NCI-H345 treated with DMSO at 0.1 percent for 48 hours (cell line): ENCODE measurements around the gene EXOC4.

Experiments
- DNase-seq: peaks from one replicate; lab custom pipeline; 2025; ENCODE audit not compliant: unreplicated experiment; lab: John Stamatoyannopoulos, UW

EXOC4 gene

DNA sequence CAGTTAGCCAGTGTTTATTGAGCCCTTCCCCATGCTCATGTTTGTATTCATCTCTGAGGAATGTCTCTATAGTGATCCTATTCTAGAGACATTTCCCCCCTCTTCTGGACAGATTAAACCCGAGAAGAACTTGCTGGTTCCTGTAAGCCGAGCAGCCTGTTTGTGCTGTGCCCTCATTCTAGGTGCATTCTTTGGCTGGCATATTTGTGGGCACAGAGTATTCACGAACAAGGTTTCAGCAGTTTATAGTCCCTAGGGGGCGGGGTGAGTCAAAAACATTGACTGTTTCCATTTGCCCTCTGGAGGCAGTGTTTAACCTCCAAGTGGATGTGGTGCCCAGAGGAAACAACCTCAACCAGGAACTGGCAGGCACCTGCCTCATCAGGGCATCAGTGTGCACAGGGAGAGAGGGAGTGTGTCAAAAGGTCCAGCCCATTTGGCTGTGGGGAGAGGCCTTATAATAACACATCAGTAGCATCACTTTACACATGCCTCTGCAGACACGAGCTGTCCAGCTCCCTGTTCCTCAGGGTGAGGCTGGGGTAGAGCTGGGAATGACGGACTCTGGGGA lies 600.9 kb downstream of the EXOC4 start:
- no peak for DNase-seq

DNA sequence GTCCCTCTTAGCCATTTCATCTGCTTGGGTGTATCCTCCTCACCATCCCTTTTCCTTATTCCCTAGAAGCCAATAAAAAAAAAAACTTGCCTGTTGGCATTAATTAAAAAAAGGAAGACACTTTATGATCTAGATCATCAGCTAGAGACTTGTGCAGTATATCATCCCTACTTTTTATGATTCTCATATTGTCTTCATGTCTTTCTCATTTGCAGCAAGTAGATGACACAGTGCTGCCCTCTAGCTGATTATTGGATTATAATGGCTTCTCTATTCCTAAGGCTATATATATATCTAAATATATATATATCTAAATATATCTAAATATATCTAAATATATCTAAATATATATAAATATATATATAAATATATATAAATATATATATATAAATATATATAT lies 601.9 kb downstream of the EXOC4 start:
- peak; percentile 60 for DNase-seq

DNA sequence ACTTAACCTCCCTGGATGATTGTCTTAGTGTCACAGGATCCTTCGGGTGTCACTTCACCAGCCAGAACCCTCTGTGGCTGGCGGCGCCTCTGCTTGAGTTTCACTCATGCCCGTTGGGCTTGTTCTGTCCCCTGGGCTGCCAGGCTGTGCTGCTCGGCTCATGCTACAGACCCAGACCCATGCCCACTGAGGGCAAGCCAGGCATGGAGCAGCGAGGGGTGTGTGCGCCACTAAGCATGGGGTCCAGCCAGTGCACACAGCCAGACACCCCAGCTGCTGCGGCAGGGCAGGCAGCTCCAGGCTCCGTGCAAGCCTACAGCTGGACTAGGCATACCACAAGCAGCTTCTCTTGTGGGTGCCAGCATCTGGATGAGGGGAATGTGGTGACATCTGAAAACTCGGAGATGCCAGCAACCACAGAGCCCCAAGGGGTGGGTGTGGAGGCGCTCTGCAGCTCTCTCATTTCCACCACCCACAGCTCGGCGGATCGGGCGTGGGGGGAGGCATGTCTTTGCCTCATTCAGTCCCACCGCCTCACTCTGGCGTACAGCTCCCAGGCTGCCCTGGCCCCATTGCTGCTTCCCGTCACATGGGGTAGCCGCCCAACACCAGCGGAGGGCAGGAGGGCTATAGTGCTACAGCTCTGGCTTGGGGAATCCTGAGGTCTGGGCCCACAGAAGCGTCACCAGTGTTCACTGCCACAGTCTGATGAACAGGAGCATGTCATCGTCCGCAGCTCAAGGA lies 604.7 kb downstream of the EXOC4 start:
- no peak for DNase-seq

DNA sequence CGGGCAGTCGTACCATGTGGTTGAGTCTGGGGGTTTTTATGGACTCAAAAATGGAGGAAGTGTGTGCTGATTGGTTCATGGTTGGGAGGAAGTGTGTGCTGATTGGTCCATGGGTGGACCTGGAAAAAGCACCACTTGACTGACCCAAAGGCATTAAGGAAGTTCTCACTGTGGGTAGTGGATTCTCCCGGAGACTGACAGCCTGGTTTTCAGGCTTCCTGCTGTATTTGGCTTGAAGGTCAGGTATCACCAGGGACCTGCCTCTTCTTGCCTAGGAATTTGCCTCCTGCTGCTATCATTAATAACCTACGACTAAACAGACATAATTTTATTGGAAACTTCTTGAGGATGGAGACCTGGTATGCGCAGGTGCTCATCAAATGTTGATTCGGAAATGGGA lies 605.4 kb downstream of the EXOC4 start:
- DNase-seq: no peak

DNA sequence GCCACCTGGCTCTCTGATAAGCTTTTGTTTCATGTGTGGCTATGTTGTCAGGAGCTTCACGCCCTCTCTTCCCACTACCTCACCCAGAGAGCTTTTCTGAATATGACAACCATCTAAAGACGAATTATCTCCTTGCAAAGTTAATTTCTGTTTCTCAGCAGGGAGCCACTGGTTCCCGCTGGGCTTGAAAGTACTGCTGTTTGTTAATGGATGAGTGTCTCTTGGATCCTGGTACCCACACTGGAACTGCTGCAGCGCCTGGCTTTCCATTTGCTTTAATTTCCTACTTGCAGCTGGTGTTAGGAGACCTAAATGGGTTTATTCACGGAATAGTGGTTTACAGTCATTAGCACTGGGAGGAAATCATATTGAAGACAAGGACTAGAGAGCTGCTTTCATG lies 606.4 kb downstream of the EXOC4 start:
- peak; percentile 97 for DNase-seq

DNA sequence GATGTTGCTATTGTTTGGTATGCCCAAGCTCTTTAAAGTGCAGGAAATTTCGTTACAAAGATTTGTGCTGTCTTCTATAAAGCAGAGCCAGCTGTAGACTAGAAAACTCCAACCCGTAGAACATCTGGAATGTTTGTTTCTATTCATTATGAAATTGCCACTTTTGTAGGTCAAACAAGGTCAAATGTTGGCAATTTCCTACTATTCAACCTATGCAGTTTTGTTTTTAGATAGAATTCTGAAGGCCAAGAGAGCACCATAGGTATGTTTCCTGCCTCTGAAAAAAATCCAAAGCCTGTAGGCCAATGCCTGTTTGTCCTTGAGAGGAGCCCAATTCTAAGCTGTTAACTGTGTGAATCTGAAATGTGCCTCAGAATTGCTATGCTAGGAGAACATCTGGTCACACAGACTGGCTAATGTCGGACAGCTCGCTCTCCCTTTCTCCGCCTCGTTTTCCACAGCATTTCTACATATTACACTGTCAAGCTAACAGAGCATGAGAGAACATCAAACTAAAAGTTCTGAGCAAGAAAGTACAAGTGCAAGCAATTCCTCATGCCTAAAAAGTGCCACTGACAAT lies 607.1 kb downstream of the EXOC4 start:
- DNase-seq: no peak

GRCh38 chr7:133860628-133861335 lies 607.9 kb downstream of the EXOC4 start:
- no peak for DNase-seq

- no peak for DNase-seq
Measured at GRCh38 chr7:133861876-133862275, 609.0 kb downstream of the EXOC4 start.

GRCh38 chr7:133863362-133864061 lies 610.6 kb downstream of the EXOC4 start:
- peak; percentile 49 for DNase-seq

- DNase-seq: no peak
Measured at GRCh38 chr7:133869556-133869955, 616.7 kb downstream of the EXOC4 start.

DNA sequence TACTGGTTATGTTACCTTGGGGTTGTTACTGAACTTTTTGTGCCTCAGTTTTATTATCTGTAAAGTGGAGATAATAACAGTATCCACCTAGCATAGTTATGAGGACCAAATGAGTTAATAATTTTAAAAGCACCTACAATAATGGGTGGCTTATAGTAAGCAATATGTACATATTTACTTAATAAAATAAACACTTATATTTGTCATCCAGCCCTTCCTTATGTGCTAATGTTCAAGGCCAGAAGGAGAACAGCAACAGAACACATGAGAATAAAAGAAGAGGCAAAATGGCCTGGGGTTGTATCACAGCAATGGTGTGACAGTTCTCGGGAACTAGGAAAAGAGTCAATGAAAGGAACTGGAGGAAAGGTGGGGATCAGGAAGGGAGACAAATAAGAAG lies 618.9 kb downstream of the EXOC4 start:
- DNase-seq: no peak

DNA sequence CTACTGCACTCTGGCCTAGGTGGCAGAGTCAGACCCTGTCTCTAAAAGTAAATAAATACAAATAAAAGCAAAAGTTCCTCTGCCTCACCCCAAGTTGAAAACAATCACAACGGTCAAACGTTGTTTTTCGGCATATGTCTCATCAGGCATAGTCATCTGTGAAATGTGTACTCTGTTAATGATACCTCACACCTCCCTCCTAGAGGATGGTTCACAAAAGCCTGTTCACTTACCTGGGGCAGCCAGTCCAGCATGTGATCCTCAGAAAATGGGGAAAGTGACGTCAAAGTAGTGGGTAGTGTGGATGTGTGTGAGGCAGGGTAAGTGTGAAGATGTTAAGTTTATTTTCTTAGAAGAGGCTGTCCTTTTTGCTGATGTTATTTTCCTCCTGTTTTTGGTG lies 620.3 kb downstream of the EXOC4 start:
- DNase-seq: no peak

GRCh38 chr7:133873631-133874030 lies 620.8 kb downstream of the EXOC4 start:
- DNase-seq: no peak

GRCh38 chr7:133883591-133883990 lies 630.7 kb downstream of the EXOC4 start:
- no peak for DNase-seq

GRCh38 chr7:133885213-133885612 lies 632.3 kb downstream of the EXOC4 start:
- no peak for DNase-seq

GRCh38 chr7:133886086-133886485 lies 633.2 kb downstream of the EXOC4 start:
- DNase-seq: no peak

GRCh38 chr7:133886797-133887196 lies 633.9 kb downstream of the EXOC4 start:
- no peak for DNase-seq

DNA sequence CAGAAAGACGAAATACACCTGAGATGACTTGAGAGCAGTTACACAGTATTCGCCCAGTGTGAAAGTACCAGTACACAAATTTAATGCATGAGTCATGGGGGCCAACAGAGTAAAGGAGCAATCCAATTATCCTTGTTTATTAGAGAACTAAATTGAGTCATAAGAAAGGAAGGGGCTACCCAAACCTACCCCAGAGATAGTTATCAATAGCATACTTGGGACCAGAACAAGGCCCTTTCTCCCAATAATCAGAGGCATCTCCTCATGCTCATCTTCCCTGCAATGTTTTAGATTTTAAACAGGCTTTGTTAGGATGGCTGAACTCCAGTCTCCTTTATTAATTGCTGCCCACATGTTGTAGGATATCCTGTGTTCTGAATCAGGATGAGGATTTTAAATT lies 634.6 kb downstream of the EXOC4 start:
- no peak for DNase-seq

DNA sequence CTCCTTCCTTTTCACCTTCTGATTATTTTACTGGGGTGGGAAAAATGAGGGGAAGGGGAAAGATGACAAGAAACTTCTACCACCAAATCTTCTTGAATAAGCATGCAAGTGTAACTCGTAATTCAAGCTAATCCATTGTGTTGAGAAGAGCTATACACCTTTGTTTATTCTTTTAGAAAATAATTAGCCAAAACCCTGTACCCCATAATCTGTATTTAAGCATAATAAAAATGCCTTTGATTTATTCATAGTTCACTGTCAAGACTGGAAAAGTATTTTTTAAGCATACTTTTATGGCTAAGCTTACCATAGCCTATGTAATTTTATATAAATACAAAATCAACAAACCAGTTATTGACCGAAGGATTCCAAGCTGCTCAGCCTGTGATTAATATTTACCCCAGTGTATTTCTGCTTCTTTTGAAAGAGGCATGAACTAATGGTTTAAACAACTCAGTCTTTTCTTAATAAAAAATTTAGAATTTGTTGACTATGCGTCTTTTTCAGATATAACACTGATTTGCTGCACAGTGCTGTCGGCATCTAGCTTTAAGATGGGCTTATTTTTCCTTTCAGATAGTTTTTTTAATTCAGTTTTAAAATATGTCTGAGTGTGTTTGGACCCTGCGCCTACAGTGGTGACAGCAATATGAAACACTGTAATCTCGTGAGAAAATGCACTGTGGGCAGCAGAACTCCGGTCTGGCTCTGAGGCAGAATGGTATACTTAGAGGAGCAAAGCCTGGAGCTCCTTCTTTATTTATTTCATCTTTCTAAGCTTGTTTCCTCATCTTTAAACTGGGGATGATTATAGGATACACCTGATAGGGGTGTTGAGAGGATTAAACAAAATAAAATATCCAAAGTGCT lies 635.4 kb downstream of the EXOC4 start:
- no peak for DNase-seq

DNA sequence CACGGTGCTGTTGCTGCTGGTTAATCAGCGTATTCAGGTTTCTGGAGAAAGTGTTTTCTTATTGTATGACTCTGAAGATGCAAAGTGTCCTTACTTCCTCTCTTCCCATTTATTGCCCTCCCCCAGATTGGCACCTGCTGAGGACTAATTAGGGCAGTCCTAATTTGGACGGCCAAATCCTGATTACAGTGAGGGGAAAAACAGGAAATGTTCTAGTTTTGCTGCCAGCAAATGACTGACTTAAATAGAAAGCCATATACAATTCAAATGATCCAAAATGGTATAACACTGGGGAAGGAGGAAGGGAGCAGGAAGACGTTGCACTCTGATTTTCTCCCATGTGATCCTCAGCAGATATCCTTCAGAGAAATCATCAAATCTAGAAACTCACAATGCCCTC lies 651.9 kb downstream of the EXOC4 start:
- no peak for DNase-seq
